ENCODE results near the gene ALDOB.

Gene ALDOB

GRCh38 chr9:101417977-101418376, 17.6 kb downstream of the ALDOB start:
- TF ChIP-seq PBX3 (CRISPR knock-in tag; IDR thresholded peaks at IDR 0.05) (no peak), KLF9 (tag by site-specific recombination; IDR thresholded peaks at IDR 0.05; ENCODE audit: low read depth) (no peak), ZNF670 (tag by site-specific recombination; IDR thresholded peaks at IDR 0.05; ENCODE audit: low read depth) (no peak), ZNF24 (tag by site-specific recombination; IDR thresholded peaks at IDR 0.05) (no peak), ZNF521 (tag by site-specific recombination; IDR thresholded peaks at IDR 0.05) (no peak), KLF10 (tag by site-specific recombination; IDR thresholded peaks at IDR 0.05) (no peak)
- H3K4me1 ChIP-seq (ENCODE audit: control insufficient read depth, insufficient read depth, low read length): no peaks in the 10 kb centered on the region
- H3K9me3 ChIP-seq (ENCODE audit: control insufficient read depth, insufficient read depth, low read depth, low read length): no peaks in the 10 kb centered on the region
- no peaks in the 10 kb centered on the region for H3K36me3 ChIP-seq (ENCODE audit: control insufficient read depth in 2 of 2, insufficient read depth in 1 of 2, low read length in 2 of 2)
- H3K27ac ChIP-seq (ENCODE audit: extremely low read depth, low read depth, low read length): no peak overlapping the region
- ChIA-PET POLR2A (no interaction called here), CTCF (no interaction called here)
- no peak overlapping the region for H3K4me3 ChIP-seq (ENCODE audit: low read depth, low read length)

GRCh38 chr9:101417389-101417788, 18.2 kb downstream of the ALDOB start:
- H3K27ac ChIP-seq (ENCODE audit: extremely low read depth, low read depth, low read length): no peak overlapping the region
- ChIA-PET POLR2A (no interaction called here), CTCF (no interaction called here)

GRCh38 chr9:101415578-101415977, 20.0 kb downstream of the ALDOB start:
- Histone ChIP-seq H3K36me3 (ENCODE audit: control insufficient read depth in 2 of 2, insufficient read depth in 1 of 2, low read length in 2 of 2) (no peaks in the 10 kb centered on the region), H3K27ac (ENCODE audit: extremely low read depth, low read depth, low read length) (no peak overlapping the region), H3K4me1 (ENCODE audit: control insufficient read depth, insufficient read depth, low read length) (no peaks in the 10 kb centered on the region), H3K4me3 (ENCODE audit: low read depth, low read length) (no peak overlapping the region), H3K9me3 (ENCODE audit: control insufficient read depth, insufficient read depth, low read depth, low read length) (no peaks in the 10 kb centered on the region)
- POLR2A ChIA-PET: no interaction called here
- CTCF ChIA-PET: no interaction called here
- TF ChIP-seq ZNF138 (tag by site-specific recombination; IDR thresholded peaks at IDR 0.05; ENCODE audit: borderline replicate concordance): no peak
- TF ChIP-seq ZNF677 (tag by site-specific recombination; IDR thresholded peaks at IDR 0.05): no peak
- no peak for TF ChIP-seq ZNF26 (tag by site-specific recombination; IDR thresholded peaks at IDR 0.05)
- no peak for TF ChIP-seq TRIM28 (IDR thresholded peaks at IDR 0.05; ENCODE audit: borderline replicate concordance, low read length)
- no peak for TF ChIP-seq ZNF521 (tag by site-specific recombination; IDR thresholded peaks at IDR 0.05)
- TF ChIP-seq ZNF335 (tag by site-specific recombination; conservative IDR thresholded peaks at IDR 0.05): no peak
- TF ChIP-seq AEBP2 (tag by site-specific recombination; IDR thresholded peaks at IDR 0.05; ENCODE audit: borderline replicate concordance): no peak
- no peak for TF ChIP-seq CTCF (tag by site-specific recombination; IDR thresholded peaks at IDR 0.05)
- TF ChIP-seq ZNF626 (tag by site-specific recombination; IDR thresholded peaks at IDR 0.05): no peak
- TF ChIP-seq ZNF184 (tag by site-specific recombination; IDR thresholded peaks at IDR 0.05): no peak
- no peak for TF ChIP-seq ZNF398 (tag by site-specific recombination; IDR thresholded peaks at IDR 0.05)
- TF ChIP-seq ZNF585B (tag by site-specific recombination; IDR thresholded peaks at IDR 0.05): no peak

More at GRCh38 chr9:101417389-101417788, 18.2 kb downstream of the ALDOB start:
- no peak for TF ChIP-seq CTCF (tag by site-specific recombination; IDR thresholded peaks at IDR 0.05)
- no peak for TF ChIP-seq ZNF558 (tag by site-specific recombination; IDR thresholded peaks at IDR 0.05)
- Histone ChIP-seq H3K4me1 (ENCODE audit: control insufficient read depth, insufficient read depth, low read length) (no peaks in the 10 kb centered on the region), H3K9me3 (ENCODE audit: control insufficient read depth, insufficient read depth, low read depth, low read length) (no peaks in the 10 kb centered on the region), H3K4me3 (ENCODE audit: low read depth, low read length) (no peak overlapping the region), H3K36me3 (ENCODE audit: control insufficient read depth in 2 of 2, insufficient read depth in 1 of 2, low read length in 2 of 2) (no peaks in the 10 kb centered on the region)

Measured in HEK293 (cell line).